Measurements from ENCODE around the gene ZBTB16.

The ZBTB16 gene, protein sequence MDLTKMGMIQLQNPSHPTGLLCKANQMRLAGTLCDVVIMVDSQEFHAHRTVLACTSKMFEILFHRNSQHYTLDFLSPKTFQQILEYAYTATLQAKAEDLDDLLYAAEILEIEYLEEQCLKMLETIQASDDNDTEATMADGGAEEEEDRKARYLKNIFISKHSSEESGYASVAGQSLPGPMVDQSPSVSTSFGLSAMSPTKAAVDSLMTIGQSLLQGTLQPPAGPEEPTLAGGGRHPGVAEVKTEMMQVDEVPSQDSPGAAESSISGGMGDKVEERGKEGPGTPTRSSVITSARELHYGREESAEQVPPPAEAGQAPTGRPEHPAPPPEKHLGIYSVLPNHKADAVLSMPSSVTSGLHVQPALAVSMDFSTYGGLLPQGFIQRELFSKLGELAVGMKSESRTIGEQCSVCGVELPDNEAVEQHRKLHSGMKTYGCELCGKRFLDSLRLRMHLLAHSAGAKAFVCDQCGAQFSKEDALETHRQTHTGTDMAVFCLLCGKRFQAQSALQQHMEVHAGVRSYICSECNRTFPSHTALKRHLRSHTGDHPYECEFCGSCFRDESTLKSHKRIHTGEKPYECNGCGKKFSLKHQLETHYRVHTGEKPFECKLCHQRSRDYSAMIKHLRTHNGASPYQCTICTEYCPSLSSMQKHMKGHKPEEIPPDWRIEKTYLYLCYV

DNA sequence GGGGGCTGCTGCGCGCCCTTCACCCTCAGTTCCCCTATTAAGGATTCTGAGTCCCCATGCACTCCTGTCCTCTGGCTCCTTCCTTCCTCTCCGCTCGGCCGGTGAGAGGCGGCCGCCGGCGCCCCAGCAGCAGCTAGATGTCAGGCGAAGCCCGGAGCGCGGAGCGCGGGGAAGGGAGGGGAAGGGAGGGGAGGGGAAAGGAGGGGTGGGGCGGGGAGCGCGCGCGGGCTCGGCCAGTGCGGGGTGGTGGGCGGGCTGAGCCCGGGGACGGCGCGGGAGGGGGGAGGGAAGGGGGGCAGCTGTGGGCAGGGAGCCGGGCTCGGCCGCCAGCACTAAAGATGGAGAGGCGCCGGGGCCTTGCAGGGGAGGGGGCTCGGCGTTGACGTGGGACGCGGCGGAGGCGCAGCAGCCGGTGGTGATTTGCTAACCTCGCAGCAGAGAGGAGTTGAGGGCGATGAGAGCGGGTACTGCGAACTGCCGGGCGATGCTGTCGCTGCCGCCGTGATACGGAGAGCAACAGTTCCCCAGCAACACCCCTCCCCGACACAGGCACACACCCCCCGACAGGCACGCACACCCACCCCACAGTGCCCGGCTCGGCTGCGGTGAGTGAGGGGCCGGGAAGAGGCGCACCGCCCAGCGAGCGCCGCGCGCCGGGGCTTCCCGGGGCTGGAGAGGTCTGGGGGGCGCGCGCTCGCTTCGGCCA, at the start of gene ZBTB16:
ZBTB16 (plus strand) TSS at position 434 of the 706 bp plus-strand sequence. CDS start 3,590 bp downstream, outside the sequence.
- DNase-seq (ENCODE audit: low spot score) = no peak

DNA sequence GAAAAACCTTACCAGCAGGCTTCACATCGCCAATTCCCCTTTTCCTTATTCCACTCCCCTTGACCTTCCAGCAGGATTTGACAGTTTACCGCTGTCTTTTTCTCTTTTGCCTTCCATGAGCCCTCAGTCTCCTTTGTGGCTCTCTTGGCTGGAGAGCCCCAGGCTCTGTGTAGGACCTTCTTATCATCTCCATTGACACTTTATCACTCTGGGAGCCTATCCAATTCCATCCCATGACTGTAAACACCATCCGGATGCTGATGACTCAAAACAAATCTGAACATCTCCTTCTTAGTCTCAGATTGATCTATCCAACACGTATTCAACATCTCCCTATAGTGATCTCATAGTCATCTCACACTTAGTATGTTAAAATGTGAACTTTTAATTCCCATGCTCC, 48.6 kb upstream of the ZBTB16 start:
- no peak for DNase-seq (ENCODE audit: low spot score)

DNA sequence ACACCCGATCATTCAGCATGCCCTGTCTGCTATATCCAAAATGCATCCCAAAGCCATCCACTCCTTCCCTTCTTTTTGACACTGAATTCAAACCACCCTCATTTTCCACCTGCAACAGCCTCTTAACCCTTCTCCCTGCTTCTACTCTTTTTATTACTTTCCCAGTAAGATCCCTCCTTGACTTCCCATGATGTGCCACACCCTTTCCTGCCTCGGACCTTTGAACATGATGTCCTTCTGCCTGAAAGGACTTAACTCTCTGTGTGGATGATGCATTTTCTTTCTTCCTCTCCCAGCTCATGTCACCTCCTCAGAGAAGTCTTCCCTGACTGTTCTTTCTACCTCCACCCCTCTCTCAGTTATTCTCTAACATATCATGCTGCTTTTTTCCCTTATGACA, 48.1 kb upstream of the ZBTB16 start:
- DNase-seq (ENCODE audit: low spot score) = no peak

DNA sequence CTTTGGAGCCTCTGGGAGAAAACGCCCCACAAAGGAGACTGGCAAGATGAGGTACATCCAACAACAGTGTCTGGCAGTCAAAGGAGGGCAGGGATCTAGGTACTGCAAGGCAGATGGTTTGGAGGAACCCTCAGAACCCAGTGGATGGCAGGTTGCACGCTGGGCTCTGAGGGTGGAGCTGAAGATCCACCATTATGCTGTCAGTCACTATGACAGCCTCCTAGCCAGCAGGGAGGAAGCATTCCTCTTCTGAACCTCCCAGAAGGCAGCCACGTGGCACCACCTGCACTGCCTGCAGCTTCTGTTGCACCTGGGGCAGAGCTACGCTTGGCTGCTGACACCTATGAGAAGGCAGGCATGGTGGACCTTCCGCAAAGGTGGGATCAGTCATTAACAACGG, 44.4 kb upstream of the ZBTB16 start:
- no peak for DNase-seq (ENCODE audit: low spot score)

DNA sequence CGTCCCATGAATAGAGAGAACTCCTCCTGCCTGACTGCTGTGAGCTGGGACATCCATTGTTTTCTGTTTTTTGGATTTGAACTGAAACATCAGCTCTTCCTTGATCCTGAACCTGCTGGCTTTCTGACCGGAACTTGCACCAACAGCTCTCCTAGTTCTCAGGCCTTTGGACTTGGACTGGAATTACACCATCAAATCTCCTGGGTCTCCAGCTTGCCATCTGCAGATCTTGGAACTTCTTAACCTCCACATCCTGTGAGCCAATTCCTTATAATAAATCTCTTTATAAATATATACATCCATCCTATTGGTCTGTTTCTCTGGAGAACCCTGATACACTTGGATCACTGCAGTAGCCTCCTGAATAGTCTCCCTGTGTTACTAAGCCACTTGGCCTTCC, 42.5 kb upstream of the ZBTB16 start:
- no peak for DNase-seq (ENCODE audit: low spot score)

DNA sequence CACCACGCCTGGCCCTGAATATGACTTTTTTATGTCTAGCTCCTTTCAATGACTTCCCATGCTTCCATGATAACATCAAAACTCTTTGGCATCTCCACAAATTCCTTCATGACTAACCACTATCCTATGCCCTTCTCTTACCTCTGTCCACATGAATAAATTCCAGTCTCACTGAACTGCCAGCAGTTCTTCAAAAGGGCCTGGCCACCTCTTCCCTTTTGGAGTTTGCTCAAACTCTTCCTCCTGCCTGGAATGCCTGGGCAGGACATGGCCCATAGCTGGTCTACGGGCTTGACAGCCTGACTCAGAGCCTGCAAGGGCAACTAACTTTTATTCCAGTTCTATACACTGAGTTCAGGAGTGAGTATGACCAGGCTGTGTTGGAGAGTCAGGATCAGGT, 41.8 kb upstream of the ZBTB16 start:
- DNase-seq (ENCODE audit: low spot score) = no peak

DNA sequence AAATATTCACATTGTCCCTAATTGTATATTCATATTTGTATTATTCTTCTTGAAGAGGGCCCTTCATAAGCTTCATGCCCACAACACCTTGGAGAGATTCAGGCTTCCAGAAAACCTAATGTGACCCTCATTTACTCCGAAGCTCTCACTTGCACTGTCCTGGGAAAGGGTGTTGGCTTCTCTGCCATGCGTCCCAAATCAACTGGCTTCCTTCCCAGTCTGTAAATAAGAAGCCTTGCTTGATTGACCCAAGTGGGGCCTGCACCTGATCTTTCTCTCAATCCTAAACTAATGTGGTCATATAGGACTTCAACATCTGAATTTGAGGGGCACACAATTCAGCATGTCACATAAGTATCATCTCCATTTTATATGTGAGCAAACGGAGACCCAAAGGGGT, 40.5 kb upstream of the ZBTB16 start:
- DNase-seq (ENCODE audit: low spot score) = no peak

DNA sequence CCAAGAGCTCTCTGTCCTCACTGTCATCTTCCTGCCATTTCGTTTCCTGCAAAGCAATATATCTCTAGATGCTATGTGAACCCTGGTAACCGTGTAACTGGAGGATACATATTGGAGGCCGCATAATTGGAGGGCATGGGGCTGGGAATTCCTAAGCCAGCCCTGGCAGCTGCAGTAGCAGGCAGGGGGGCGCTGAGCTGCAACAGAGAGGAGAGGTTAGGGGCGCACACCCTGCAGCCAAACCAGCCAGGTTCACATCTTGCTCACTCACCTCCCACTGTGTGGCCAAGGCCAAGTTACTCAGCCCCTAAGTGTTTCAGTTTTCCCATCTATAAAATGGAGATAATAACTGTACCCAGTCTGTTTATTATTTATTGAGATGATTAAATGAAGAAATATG, 39.9 kb upstream of the ZBTB16 start:
- DNase-seq (ENCODE audit: low spot score) = no peak

DNA sequence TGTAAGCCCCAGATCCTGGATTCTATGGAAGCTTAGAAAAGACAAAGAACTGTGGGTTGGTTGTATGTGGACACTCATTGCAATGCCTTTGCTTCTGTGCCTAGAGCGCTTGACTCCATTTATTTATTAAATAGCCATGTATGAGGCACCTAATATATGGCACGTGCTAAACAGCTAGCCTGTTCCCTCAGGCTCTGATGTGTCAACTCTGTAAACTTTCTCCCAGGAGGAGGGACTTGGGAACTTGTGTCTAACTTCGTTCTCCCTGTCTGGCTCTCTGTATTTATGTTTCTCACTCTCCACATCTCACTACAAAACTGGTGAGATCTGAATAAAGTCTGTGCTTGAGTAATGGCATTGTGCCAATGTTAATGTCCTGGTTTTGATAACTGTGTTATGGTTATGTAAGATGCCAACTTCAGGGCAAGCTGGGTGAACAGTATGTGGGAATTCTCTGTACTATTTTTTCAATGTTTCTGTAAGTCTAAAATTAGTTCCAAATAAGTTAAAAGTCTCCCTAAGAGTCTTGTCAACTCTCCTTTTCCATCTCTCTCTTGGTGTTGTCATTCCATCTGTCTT, 34.1 kb upstream of the ZBTB16 start:
- DNase-seq (ENCODE audit: low spot score) = no peak

DNA sequence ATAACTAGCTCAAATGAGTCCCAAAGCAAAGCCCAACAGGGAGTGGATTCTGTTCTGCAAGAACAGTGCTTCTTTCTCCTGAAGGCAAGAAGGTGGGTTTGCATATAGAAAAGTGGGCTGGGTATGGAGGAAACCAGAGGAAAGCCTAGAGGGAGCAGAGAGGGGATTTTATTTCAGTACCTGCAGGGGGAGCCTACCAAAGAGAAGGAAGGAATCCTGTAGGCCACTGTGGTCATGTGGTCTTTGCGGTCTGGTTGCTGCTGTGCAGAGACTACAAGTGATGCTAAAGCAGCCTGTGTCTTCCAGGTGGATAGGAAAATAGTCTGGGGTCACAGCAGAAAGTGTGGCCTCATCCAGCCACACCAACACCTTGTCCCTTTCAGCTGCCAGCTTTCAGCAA, 33.2 kb upstream of the ZBTB16 start:
- DNase-seq (ENCODE audit: low spot score) = no peak

DNA sequence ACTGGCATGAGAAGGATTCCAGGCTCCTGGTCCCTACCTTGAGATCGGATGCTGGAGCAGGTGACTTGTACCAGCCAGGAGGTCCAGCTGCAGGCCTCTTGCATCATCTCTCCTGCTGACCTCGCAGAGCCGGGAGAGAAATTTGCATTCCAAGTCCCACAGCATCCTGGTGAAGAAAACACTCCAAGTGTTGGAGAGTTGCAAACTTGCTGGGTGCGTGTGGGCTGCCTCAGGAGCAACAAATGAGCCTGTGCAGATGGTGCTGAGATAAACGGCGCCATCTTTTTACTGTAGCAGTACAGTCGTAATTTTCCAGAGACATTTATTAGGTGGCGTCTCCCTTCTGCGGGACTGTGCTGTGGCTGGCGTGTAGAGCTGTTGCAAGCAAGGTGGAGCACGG, 32.1 kb upstream of the ZBTB16 start:
- DNase-seq (ENCODE audit: low spot score) = no peak

DNA sequence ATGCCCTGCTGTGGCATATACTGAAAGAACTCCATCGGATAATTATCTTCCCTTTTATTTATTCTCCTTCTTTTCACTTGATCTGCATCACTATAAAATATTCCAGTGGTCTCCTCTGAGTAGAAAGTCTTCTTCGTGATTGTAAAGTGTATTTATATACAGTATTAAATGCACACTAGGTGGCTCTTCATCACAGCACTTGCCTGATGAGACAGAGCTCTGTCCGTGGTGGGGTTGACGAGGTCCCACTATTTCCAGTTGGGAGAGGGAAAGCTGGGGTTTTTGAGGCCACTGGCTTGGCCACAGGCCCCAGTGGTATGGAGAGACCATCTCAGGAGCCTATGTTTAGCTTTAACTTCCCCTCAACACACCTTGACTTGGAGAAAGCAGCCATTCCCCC, 31.6 kb upstream of the ZBTB16 start:
- no peak for DNase-seq (ENCODE audit: low spot score)

DNA sequence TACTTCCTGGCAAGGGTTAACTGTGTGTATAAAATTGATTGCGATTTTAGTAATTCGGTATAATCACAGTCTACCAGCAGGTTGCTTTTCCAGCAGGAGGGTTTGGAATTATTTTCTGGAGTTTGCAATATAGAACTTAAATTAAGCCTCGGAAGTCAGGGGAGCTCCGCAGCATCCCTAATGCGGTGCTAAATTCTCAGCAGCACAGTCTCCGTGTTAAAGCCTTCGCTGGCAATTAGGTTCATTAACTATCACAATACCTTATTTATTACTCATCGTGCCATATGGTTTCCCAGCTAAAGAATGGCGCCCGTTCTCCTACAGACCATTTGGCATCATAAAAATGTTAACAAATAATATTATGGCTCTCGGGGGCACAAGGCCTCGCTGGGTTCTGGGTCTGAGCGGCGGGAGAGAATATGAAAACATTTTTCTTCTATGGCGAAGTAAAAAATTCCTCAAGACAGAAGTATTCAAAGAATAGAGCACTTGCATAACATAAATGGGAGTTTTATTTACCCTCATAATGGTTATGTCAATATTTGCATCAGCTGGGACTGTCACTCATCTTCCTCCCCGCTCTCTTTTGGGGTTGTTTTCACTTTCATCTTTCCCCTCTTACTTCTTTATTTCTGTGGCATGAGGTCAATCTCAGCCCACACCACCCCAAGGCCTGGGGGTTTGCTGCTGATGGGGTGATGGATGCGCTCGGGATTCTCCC, 28.1 kb upstream of the ZBTB16 start:
- no peak for DNase-seq (ENCODE audit: low spot score)

DNA sequence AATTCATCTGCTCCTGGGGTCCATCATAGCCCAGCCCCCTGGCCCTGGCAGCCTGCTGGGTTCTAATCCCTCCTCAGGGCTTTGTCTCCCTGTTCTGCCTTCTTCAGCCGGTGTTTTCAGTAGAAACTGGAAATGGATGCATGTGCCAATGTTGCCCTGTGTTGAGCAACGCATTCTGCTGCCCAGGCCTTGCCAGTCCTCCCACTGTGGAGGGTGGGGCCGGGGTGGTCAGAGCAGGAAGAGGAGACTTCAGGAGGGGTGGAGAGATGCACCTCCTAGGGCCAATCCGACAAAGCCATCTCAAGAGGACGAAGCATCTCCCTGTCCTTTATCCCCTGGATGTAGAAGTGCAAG, 27.6 kb upstream of the ZBTB16 start:
- DNase-seq (ENCODE audit: low spot score) = no peak

DNA sequence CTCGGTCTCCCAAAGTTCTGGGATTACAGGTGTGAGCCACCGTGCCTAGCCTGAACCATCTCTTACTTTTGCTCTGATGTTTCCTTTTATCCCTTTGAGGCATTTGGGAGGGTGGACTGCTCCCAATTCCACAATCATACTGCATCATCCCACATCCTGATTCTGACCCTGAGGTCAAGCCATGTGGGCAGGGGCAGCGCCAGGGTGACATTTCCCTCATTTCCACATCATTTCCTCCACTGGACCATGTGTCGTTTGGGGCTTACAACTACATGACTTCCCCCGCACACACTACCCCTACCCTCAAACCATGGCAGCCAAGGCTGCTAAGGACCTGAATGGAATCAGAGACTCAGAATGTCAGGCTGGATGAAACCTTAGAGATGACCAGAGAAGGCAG, 26.4 kb upstream of the ZBTB16 start:
- no peak for DNase-seq (ENCODE audit: low spot score)

DNA sequence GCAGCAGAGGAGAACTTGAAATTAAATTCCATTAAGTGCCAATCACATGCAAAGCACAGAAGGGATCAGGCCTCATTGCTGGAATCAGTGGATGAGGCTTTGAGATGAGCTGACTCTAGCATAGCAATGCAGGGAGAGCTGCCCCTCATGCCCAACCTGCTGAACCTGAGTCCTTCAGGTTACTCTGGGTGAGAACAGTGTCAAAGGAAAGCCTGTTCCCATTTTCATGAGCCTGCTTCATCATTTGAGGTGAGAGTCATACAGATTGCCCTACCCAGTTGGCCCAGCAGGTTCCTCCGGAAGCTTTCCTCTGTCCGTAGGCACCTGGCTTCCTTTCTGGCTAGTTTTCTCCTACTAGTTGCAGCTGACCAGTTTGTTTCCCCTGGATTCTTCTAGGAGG, 25.9 kb upstream of the ZBTB16 start:
- no peak for DNase-seq (ENCODE audit: low spot score)

DNA sequence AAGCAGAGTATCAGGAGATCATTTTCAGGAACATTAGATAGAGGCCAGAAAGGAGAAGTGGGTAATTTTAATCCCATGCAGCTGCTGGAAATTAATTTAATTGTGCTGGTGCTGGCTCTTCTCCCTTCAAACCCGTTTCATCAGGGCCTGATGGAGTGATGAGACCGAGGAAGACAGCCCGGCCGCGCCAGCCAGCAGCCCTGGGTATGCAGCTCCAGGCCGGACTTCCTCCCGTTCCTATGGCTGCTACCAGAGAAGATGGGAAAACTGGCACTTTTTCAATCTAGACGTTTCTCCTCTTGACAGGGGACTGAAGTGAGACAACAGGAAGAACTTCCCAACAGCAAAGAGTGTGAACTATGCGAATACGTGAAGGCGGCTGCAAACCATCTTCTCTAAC, 24.6 kb upstream of the ZBTB16 start:
- no peak for DNase-seq (ENCODE audit: low spot score)

DNA sequence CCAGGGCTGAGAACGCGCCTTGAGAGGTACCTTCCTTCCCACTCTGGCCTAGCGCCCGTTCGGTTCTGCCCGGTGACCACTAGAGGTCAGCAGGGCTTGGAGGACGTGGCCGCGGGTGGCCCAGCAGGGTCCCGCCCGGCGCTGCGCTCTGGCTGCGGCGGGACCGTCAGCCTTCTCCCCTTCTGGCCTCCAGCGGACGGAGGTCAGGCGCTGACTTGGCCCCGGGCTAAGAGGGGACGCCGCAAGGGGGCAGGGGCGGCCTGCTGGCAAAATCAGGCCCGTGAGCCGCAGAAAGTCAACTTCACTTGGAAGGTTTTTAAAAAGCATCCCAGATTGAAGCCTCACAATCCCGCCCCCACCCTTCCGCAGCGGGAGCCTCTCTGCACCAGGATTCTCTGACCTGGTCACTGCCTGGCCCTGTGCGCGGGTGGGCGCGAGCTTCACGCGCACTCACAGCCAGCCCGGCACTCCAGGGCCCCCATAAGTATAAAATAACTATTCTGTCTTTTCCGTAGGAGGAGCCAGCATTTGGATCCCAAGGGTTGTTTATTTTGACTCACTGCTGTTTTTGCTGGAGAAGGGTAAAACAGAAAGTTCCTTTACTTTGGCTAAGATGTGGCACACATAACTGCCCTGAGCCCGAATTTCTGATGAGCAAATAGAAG, 23.2 kb upstream of the ZBTB16 start:
- DNase-seq (ENCODE audit: low spot score) = peak; percentile 48

DNA sequence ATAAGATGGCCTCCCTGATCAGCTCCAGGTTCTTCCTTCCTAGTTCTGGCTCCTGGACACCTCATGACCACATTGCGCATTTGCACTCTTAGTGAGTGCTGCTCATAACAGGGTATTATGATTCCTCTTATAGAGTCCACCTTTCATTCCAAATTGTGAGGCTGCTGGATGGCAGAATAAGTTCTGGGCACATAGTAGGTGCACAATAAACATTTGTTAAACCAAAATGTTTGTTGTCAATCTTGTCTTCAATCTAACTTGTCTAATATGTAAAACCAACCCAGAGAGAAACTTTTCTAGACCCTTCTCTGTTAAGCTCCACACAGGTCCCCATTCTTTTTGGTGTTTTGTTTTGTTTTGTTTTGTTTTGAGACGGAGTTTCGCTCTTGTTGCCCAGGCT, 22.6 kb upstream of the ZBTB16 start:
- no peak for DNase-seq (ENCODE audit: low spot score)

DNA sequence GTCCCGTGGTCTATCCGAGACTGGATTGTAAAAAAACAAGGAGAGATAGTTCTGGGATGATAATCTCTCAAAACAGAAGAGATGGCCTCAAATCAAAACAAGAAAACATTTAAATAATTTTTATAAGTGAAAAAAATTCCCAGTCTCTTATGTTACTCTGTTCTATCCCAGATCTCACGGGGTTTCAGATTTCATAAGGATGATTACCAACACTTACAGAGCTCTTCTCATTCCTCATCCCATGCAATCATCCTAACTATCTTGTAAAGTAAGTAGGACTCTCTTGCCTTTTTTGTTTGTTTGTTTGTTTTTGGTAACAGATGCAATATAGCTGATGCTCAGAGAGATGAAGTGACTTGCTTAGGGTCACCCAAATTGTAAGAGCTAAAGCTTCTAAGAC, 20.0 kb upstream of the ZBTB16 start:
- no peak for DNase-seq (ENCODE audit: low spot score)

DNA sequence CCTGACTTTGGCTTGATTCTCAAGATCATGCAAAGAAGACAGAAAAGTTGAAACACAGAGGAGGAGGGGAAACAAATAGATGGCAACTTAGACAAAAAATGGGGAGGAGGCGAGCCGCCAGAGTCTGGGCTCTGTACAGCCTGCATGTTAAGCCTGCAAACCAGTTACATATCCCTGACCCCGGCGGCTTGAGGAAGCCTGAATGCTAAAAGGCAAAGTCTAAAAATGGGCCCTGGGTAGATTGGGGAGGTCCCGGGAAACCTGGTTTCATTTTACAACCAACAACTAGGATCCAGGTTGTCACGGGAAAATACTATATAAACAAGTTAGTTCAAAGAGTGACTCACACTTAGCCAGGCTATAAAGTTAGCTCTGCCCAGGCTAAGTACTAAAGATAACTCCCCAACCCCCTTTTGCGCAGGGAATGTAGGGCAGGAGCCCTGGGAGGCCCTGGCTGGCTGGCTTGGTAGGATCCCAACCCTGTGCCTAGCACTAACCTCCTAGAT, 18.8 kb upstream of the ZBTB16 start:
- no peak for DNase-seq (ENCODE audit: low spot score)

DNA sequence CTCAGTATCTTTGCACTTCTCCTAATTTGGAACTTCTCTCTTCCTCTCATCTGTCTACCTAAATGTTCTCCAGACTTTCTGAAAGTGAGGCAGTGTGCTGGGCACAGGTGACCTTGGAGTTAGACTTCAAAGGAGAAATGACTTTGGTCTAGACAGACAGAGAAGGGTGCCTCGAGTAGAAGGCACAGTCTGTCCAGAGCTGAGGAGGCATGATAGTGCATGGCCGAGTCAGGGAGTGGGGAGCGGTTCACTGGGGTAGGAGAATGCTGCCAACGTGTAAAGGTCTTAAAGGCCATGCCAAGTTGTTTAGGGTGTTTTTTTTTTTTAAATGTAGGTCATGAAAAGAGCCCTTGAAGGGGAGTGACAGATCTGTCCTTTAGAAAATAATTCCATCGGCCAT, 17.3 kb upstream of the ZBTB16 start:
- DNase-seq (ENCODE audit: low spot score) = no peak

Measured in hepatic stellate cell (primary cell).